HepG2 (cell line): ENCODE data around the gene ZNF620. TPM values are rescaled to one million over a fixed set of nuclear protein-coding genes. Genes with fewer than 3 reads are reported as not detected.
A peak's percentile ranks its signal among the peaks of the same experiment; 100 is the strongest.

Experiments used
- ASH2L ChIP-seq: fragments of 300-600, 200-600 bp; sonication (generic); IDR thresholded peaks from 2 replicates; pipeline ENCODE4 v1.7.0; 2017; ENCODE audit warnings: low read depth, mild to moderate bottlenecking, moderate library complexity, mixed read lengths, low read length; ENCODE audit not compliant: insufficient read length
- CREB1 ChIP-seq, 2 experiments: fragments of 450-650 bp in 1 of 2; IDR thresholded peaks; 2 replicates each; pipeline ENCODE4 v1.6.1; 2016 to 2017; ENCODE audit warnings: control low read depth in 1 of 2, mild to moderate bottlenecking in 1 of 2, missing compliant biosample characterization in 1 of 2, missing genetic modification characterization in 1 of 2
- CTCF ChIP-seq: sonication (generic); formaldehyde crosslinking; IDR thresholded peaks from 2 replicates; pipeline ENCODE4 v1.5.0; 2020; ENCODE audit warnings: mild to moderate bottlenecking, missing genetic modification reagents, moderate library complexity
- ESRRA ChIP-seq: sonication (generic); formaldehyde crosslinking; IDR thresholded peaks from 2 replicates; pipeline ENCODE4 v1.5.1; 2020; ENCODE audit warnings: mild to moderate bottlenecking, low read depth, missing genetic modification reagents
- HIVEP1 ChIP-seq: sonication (generic); formaldehyde crosslinking; IDR thresholded peaks from 2 replicates; pipeline ENCODE4 v1.4.0; 2020; ENCODE audit warnings: mild to moderate bottlenecking, missing genetic modification reagents
- NR2F2 ChIP-seq: IDR thresholded peaks from 2 replicates; pipeline ENCODE4 v1.6.1; 2012; ENCODE audit warnings: low read depth, inconsistent platforms, borderline replicate concordance
- PITX1 ChIP-seq: sonication (generic); formaldehyde crosslinking; IDR thresholded peaks from 2 replicates; pipeline ENCODE4 v1.5.1; 2020; ENCODE audit warnings: mild to moderate bottlenecking, missing genetic modification reagents
- PTBP1 ChIP-seq: fragments of 200-400 bp; formaldehyde crosslinking; IDR thresholded peaks from 2 replicates; pipeline ENCODE4 v1.6.1; 2018; ENCODE audit warnings: low read length, low read depth; ENCODE audit not compliant: poor library complexity, severe bottlenecking
- SALL1 ChIP-seq: sonication (generic); formaldehyde crosslinking; IDR thresholded peaks from 2 replicates; pipeline ENCODE4 v1.8.0; 2022; ENCODE audit warnings: mild to moderate bottlenecking, missing genetic modification reagents
- ZBTB4 ChIP-seq: sonication (generic); formaldehyde crosslinking; IDR thresholded peaks from 2 replicates; pipeline ENCODE4 v1.4.0; 2020; ENCODE audit warnings: missing genetic modification reagents, mild to moderate bottlenecking, borderline replicate concordance
- ZMYM3 ChIP-seq: sonication (generic); formaldehyde crosslinking; IDR thresholded peaks from 2 replicates; pipeline ENCODE4 v1.5.1; 2020; ENCODE audit warnings: mild to moderate bottlenecking, missing genetic modification reagents
- ZNF343 ChIP-seq: sonication (generic); formaldehyde crosslinking; IDR thresholded peaks from 2 replicates; pipeline ENCODE4 v1.4.0; 2020; ENCODE audit warnings: mild to moderate bottlenecking, missing genetic modification reagents
- ZNF510 ChIP-seq: sonication (generic); formaldehyde crosslinking; IDR thresholded peaks from 2 replicates; pipeline ENCODE4 v1.4.0; 2020; ENCODE audit warnings: low read depth, mild to moderate bottlenecking, missing genetic modification reagents
- ZNF639 ChIP-seq: conservative IDR thresholded peaks from 2 replicates; pipeline ENCODE4 v1.6.1; 2018; ENCODE audit warnings: missing genetic modification reagents
- ZNF75D ChIP-seq: sonication (generic); formaldehyde crosslinking; IDR thresholded peaks from 2 replicates; pipeline ENCODE4 v1.8.1; 2023; ENCODE audit warnings: missing genetic modification reagents, mild to moderate bottlenecking, borderline replicate concordance
- ZSCAN29 ChIP-seq: sonication (generic); formaldehyde crosslinking; conservative IDR thresholded peaks from 2 replicates; pipeline ENCODE4 v1.4.0; 2020; ENCODE audit warnings: mild to moderate bottlenecking, missing genetic modification reagents
- polyA plus RNA-seq, 8 experiments: library from polyadenylated mRNA; depleted of rRNA in 3 of 8; stranded (reverse) in 7 of 8; unstranded in 1 of 8; fragments of >200 nt; fragmentation: Illumina TruSeq in 4 of 8; extraction: Trizol in 4 of 8; gene quantifications; 2 replicates each; pipeline versions ENCODE4 v1.2.1 to v1.2.3, GENCODE V29; 2011 to 2016; ENCODE audit warnings: low read depth in 4 of 8, missing spikeins in 1 of 8, mixed read lengths in 1 of 8; ENCODE audit not compliant: insufficient read depth in 1 of 8
- total RNA-seq, 5 experiments: library from RNA; depleted of rRNA; stranded (reverse); fragments of >200 nt; fragmentation: Illumina TruSeq; extraction: Trizol; gene quantifications; 2 replicates each; pipeline ENCODE4 v1.2.3, GENCODE V29; 2016; ENCODE audit warnings: low read depth in 1 of 5
- TF ChIP-seq, protein P1 (sequence below): IDR thresholded peaks from 2 replicates; pipeline ENCODE4 v1.6.1; 2018; ENCODE audit warnings: missing genetic modification reagents, mild to moderate bottlenecking, missing compliant biosample characterization
- TF ChIP-seq, protein P2 (sequence below): IDR thresholded peaks from 2 replicates; pipeline ENCODE4 v1.6.1; 2016; ENCODE audit warnings: low read depth, borderline replicate concordance
- TF ChIP-seq, protein P3 (sequence below): IDR thresholded peaks from 2 replicates; pipeline ENCODE4 v1.6.1; 2016; ENCODE audit warnings: missing genetic modification reagents, missing compliant biosample characterization

ZNF620 gene
- total and polyA plus RNA-seq, 2 of the 13 experiments (the other 11 are each of a cell fraction or from before 2014, with no cell fraction given) = 2.3 to 12.2 TPM

DNA sequence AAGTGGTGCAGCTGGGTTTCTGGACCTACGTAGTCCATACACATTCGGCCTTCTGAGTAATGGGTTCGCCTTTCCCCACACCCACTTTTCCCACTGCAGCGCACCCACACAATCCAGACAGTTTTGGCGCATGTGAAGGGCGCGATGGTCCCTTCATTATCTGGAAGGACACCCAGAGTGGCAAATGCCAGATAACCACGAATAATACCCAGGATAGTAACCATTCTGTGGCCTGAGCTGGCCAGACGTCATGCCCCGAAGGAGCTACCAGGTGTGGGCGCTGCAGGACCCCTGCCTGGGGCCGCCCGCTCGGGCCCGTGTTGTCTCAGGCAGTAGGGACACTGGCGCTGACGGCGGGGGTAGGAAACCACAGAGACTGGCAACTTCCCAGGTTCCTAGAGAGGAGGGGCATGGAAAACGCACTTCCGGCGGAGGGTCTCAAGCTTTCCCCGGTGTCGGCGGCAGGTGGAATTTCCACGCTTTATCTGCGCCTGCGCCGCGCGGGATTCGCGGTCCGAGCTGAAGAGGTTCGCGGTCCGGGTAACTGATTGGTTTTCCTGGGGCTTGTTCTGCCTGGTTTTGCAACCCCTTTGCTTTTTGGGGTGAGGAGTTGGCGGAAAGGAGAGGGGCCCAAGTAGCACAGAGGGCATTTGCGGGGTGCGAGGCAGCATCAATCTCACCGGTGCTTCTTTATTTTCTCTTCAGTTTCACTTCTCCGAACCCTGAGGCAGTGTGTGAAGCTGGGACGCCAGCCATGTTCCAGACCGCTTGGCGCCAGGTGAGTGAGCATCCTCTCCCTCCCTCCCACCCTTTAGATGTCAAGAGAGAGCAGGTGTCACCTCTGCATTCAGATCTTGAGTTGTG is at the start of gene ZNF620 (continued):
- peak; percentile 83; the same call in 1 of the 2 replicates for TF ChIP-seq ZBTB4
- TF ChIP-seq ESRRA = 0 out of 2 replicates have a peak, but pooled peaks have one; percentile 53
- TF ChIP-seq, protein P1, sequence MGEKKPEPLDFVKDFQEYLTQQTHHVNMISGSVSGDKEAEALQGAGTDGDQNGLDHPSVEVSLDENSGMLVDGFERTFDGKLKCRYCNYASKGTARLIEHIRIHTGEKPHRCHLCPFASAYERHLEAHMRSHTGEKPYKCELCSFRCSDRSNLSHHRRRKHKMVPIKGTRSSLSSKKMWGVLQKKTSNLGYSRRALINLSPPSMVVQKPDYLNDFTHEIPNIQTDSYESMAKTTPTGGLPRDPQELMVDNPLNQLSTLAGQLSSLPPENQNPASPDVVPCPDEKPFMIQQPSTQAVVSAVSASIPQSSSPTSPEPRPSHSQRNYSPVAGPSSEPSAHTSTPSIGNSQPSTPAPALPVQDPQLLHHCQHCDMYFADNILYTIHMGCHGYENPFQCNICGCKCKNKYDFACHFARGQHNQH (CRISPR knock-in tag) = peak; percentile 86
- TF ChIP-seq ZNF343 (CRISPR knock-in tag) = 0 out of 2 replicates have a peak, but pooled peaks have one; percentile 33
- TF ChIP-seq HIVEP1 = peak; percentile 78
- peak; percentile 27; the same call in 1 of the 2 replicates for TF ChIP-seq ZMYM3
- peak; percentile 74 for TF ChIP-seq ASH2L
- TF ChIP-seq SALL1 = peak; percentile 81
- peak; percentile 80 for TF ChIP-seq CTCF (CRISPR knock-in tag)
- no peak for TF ChIP-seq ZNF75D (CRISPR knock-in tag)
- peak; percentile 60 for TF ChIP-seq ZNF639
- TF ChIP-seq PITX1 (CRISPR knock-in tag) = no peak
- no peak for TF ChIP-seq CREB1 (IDR thresholded peaks at IDR 0.05)
- peak; percentile 88 for TF ChIP-seq CREB1 (CRISPR knock-in tag; IDR thresholded peaks at IDR 0.05)
- TF ChIP-seq, protein P2, sequence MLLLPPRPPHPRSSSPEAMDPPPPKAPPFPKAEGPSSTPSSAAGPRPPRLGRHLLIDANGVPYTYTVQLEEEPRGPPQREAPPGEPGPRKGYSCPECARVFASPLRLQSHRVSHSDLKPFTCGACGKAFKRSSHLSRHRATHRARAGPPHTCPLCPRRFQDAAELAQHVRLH (CRISPR knock-in tag) = peak; percentile 76; the same call in 1 of the 2 replicates
- peak; percentile 31 for TF ChIP-seq PTBP1
- TF ChIP-seq ZNF510 (CRISPR knock-in tag) = 0 out of 2 replicates have a peak, but pooled peaks have one; percentile 73
- TF ChIP-seq, protein P3, sequence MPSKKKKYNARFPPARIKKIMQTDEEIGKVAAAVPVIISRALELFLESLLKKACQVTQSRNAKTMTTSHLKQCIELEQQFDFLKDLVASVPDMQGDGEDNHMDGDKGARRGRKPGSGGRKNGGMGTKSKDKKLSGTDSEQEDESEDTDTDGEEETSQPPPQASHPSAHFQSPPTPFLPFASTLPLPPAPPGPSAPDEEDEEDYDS (CRISPR knock-in tag) = peak; percentile 58; the same call in 1 of the 2 replicates
- TF ChIP-seq NR2F2 = peak; percentile 37; the same call in 1 of the 2 replicates
- 0 out of 2 replicates have a peak, but pooled peaks have one; percentile 72 for TF ChIP-seq ZSCAN29 (CRISPR knock-in tag)
